ENCODE results near the gene SLC9A9. TPM values are rescaled to one million over a fixed set of nuclear protein-coding genes. Genes with fewer than 3 reads are reported as not detected.

Gene SLC9A9
- total and polyA plus RNA-seq, 8 donors = 0.28 to 5.9 (median 0.75) TPM

DNA sequence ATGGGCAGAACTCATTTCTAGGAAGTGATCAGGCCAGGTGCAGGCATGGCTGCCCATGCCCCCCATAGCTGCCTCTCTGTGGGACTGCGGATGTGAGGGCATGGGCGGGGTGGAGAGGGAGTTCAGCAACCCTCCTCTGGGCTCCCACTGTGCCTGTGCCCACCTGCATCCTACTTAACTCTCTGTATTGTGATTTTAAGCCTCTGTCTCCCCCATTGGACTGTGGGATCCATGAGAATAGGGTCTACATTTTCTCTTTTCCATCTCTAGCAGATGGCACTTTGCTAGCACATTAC, 534.4 kb downstream of the SLC9A9 start:
- DNase-seq (no peak), FAIRE-seq (no peak), ATAC-seq (no peak)
- Histone ChIP-seq H3K9me3 (no peaks in the 10 kb centered on the region), H3K27ac (no peak overlapping the region), H3K4me1 (no peaks in the 10 kb centered on the region), H3K36me3 (no peaks in the 10 kb centered on the region), H3K4me3 (no peak overlapping the region), H3K27me3 (no peaks in the 10 kb centered on the region)
- intact Hi-C loops (cut with DNase I) = no loop called here
- WGBS, 2 donors = 67 to 81% methylated on average over 2 of the region's 2 CpGs
- TF ChIP-seq, protein P1, sequence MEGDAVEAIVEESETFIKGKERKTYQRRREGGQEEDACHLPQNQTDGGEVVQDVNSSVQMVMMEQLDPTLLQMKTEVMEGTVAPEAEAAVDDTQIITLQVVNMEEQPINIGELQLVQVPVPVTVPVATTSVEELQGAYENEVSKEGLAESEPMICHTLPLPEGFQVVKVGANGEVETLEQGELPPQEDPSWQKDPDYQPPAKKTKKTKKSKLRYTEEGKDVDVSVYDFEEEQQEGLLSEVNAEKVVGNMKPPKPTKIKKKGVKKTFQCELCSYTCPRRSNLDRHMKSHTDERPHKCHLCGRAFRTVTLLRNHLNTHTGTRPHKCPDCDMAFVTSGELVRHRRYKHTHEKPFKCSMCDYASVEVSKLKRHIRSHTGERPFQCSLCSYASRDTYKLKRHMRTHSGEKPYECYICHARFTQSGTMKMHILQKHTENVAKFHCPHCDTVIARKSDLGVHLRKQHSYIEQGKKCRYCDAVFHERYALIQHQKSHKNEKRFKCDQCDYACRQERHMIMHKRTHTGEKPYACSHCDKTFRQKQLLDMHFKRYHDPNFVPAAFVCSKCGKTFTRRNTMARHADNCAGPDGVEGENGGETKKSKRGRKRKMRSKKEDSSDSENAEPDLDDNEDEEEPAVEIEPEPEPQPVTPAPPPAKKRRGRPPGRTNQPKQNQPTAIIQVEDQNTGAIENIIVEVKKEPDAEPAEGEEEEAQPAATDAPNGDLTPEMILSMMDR (IDR thresholded peaks at IDR 0.05) = no peak

DNA sequence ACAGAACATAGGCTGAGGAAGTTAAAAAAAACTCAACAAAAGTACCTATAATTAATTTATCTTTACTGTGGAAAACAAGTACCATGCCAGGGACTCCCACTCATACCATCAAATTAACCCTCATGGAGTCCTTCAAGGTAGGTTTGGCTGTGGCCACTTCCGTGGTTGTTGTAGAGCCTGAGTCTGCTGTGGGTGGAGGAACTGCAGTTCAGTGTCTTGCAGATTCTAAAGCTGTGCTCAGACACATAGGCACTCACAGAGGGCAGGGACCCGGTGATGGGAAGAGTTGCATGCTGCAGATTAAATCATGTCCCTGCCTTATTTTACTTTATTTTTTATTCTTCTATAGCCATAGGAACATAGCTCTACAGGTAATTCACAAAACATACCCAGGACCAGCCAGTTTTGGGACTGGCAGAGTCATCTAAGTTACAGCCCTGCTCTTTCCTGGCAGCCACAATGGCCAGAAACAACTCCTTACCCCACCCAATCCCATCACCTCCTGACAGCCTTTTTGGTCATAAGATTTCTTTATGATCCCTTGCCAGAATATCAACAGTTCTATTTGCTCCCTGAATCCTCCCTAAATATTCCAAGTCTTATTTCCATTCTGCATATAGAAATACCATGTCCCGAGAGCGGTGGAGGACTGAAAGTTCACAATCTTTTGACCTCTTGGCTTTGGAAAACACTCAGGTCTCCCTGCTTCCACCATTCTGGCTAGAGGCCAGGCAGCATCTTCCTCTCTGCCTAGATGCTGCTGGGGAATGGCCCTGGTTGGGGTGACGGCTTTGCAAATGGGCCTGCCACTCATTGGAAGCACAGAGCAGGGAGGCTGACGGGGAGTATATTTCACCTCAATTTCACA, 535.0 kb downstream of the SLC9A9 start:
- Histone ChIP-seq H3K27ac (no peak overlapping the region), H3K9me3 (no peaks in the 10 kb centered on the region), H3K36me3 (no peaks in the 10 kb centered on the region), H3K27me3 (no peaks in the 10 kb centered on the region), H3K4me3 (no peak overlapping the region), H3K4me1 (no peaks in the 10 kb centered on the region)
- TF ChIP-seq, protein P1 (IDR thresholded peaks at IDR 0.05) = no peak
- intact Hi-C loops (cut with DNase I) = no loop called here
- 77 to 81% methylated on average over 6 of the region's 6 CpGs for WGBS, 2 donors
- DNase-seq = no peak
- ATAC-seq = no peak
- no peak for FAIRE-seq

DNA sequence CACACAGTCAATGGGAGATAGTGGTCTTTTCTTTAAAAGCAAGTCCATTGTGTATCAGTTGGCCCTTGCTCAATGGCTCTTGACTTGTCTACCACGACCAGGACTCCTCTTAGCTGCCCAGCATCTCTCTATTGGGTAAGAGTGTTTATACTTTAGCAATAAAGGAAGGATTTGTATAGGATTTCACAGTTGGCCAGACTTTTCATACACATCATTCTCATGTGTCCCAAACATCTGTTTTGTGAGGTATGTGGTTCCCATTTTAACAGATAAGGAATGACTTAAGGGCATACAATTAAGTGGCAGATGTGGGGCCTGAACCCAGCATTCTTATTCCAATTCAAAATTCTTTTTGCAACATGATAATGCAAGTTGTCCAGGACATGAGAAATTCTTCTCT, 537.2 kb downstream of the SLC9A9 start:
- no peak overlapping the region for H3K4me3 ChIP-seq
- TF ChIP-seq, protein P1 (IDR thresholded peaks at IDR 0.05) = no peak
- FAIRE-seq (no peak), DNase-seq (no peak), ATAC-seq (no peak)
- intact Hi-C loops (cut with DNase I) = no loop called here
- H3K27me3 ChIP-seq = no peaks in the 10 kb centered on the region
- no peaks in the 10 kb centered on the region for H3K9me3 ChIP-seq
- WGBS, 2 donors = 36 to 46% methylated on average over 1 of the region's 1 CpG
- H3K4me1 ChIP-seq = no peaks in the 10 kb centered on the region
- no peak overlapping the region for H3K27ac ChIP-seq
- H3K36me3 ChIP-seq = no peaks in the 10 kb centered on the region

DNA sequence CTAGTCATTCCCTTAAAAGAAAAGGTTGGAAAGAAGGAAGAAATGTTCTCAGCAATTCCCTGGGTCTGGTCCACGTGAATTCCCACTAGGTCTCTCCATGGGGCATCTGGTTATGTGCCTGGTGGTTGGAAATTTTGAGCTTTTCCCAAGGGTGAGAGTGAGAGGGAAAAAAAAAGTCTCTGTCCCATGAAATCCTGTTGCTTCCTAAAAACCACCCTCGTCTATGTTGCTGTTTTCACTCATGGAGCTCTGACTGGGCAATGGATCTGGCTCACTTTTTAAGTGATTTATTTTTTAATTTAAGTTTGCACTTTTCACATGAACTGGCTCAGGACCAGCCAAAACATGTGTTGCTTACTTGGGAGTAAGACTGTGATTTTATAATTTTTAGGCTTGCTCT, 538.6 kb downstream of the SLC9A9 start:
- DNase-seq = no peak
- intact Hi-C loops (cut with DNase I) = no loop called here
- ATAC-seq = no peak
- Histone ChIP-seq H3K27me3 (no peaks in the 10 kb centered on the region), H3K4me1 (no peaks in the 10 kb centered on the region), H3K27ac (no peak overlapping the region), H3K4me3 (no peak overlapping the region), H3K9me3 (no peaks in the 10 kb centered on the region), H3K36me3 (no peaks in the 10 kb centered on the region)
- no peak for FAIRE-seq
- TF ChIP-seq, protein P1 (IDR thresholded peaks at IDR 0.05) = no peak
- 46 to 58% methylated on average over 2 of the region's 2 CpGs for WGBS, 2 donors

DNA sequence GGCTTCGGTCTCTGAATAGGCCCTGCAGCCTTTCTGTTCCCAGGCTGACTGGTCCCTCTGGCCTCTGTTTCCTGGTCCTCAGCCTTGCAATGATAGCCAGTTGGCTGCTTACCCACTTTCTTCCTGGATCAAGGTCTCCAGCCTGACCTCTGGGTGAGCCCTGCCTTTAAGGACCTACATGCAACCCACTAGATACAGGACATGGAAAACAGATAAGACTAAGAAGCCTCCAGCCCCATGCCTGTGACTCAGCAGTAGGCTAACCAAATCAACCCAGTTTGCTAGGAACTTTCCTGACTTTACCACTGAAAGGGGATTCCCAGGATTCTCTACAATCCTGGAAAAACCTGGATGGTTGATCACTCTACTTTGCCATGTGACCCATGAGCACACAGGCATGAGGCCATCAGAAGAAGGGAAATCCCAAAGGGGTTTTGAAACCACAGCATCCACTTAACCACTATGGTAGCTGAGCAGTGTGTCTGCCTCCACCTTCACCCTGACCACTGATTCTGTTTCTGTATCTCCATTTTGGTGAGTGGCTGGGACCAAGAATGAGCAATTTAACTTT, 540.6 kb downstream of the SLC9A9 start:
- no peaks in the 10 kb centered on the region for H3K27me3 ChIP-seq
- no peak for FAIRE-seq
- no peak overlapping the region for H3K4me3 ChIP-seq
- no peaks in the 10 kb centered on the region for H3K36me3 ChIP-seq
- no peaks in the 10 kb centered on the region for H3K4me1 ChIP-seq
- no peak for DNase-seq
- no peaks in the 10 kb centered on the region for H3K9me3 ChIP-seq
- H3K27ac ChIP-seq = no peak overlapping the region
- TF ChIP-seq, protein P1 (IDR thresholded peaks at IDR 0.05) = no peak
- ATAC-seq = peak in 3 of 4 donors; percentile 21 to 81 (median 72)
- WGBS, 2 donors = 65 to 88% methylated on average over 1 of the region's 1 CpG
- intact Hi-C loops (cut with DNase I) = no loop called here
